ENCODE results near the gene GRK5.

GRK5 gene

GRCh38 chr10:119421891-119422681 is 214.7 kb downstream of the GRK5 start:
- no peak for DNase-seq
- TF ChIP-seq, protein P1, sequence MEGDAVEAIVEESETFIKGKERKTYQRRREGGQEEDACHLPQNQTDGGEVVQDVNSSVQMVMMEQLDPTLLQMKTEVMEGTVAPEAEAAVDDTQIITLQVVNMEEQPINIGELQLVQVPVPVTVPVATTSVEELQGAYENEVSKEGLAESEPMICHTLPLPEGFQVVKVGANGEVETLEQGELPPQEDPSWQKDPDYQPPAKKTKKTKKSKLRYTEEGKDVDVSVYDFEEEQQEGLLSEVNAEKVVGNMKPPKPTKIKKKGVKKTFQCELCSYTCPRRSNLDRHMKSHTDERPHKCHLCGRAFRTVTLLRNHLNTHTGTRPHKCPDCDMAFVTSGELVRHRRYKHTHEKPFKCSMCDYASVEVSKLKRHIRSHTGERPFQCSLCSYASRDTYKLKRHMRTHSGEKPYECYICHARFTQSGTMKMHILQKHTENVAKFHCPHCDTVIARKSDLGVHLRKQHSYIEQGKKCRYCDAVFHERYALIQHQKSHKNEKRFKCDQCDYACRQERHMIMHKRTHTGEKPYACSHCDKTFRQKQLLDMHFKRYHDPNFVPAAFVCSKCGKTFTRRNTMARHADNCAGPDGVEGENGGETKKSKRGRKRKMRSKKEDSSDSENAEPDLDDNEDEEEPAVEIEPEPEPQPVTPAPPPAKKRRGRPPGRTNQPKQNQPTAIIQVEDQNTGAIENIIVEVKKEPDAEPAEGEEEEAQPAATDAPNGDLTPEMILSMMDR (IDR thresholded peaks at IDR 0.05), result no peak
- Histone ChIP-seq H3K27ac (peak overlapping the region; percentile 20 to 28), H3K27me3 (no peaks in the 10 kb centered on the region), H3K9me3 (no peaks in the 10 kb centered on the region), H3K4me3 (no peak overlapping the region), H3K36me3 (peaks cover 22 to 37% (median 37%) of the 10 kb centered on the region in 3 donors), H3K4me1 (peaks cover 0 to 40% (median 17%) of the 10 kb centered on the region in 4 donors)
- intact Hi-C loops (cut with DNase I; ENCODE audit: low total_unique reads), result no loop called here

GRCh38 chr10:119422682-119423509 is 215.5 kb downstream of the GRK5 start:
- no peaks in the 10 kb centered on the region for H3K9me3 ChIP-seq
- DNase-seq, result no peak
- no peak overlapping the region for H3K4me3 ChIP-seq
- H3K27me3 ChIP-seq, result no peaks in the 10 kb centered on the region
- peaks cover 30 to 46% (median 46%) of the 10 kb centered on the region in 3 donors for H3K36me3 ChIP-seq
- H3K4me1 ChIP-seq, result peaks cover 0 to 40% (median 17%) of the 10 kb centered on the region in 4 donors
- no peak overlapping the region for H3K27ac ChIP-seq
- intact Hi-C loops (cut with DNase I; ENCODE audit: low total_unique reads), result no loop called here
- TF ChIP-seq, protein P1 (IDR thresholded peaks at IDR 0.05), result no peak

DNA sequence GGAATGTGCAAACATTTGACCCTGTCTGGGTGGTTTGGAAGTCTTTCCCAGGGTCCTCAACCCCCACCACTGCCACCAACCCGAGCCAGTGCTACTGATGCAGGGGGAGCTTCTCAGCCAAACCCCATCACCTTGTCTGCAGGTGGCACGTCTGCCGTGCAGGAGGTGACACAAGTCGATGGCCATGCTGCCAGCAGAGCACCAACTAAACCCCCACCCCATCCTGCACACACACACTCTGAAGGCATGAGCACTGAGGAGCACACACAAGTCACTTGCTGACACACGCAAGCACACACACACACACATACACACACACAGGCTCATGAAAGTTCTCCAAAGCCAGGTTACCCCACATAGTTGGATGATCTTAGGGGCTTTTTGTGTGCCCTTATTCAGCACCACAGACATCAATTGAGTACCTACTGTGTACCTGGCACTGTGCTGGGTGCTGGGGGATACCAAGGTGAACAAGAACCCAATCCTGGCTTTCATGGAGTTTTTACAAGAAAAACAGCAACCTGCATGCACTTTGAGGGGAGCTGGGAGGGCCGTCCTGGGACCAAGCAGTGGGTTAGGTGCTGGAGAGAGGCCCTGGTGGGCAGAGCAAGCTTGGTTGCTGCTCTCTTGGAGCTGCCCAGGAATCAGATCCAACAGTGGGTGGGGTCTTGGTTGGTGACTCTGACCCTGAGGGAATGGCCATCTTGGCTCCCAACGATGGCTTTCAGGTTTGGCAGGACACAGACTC is 216.3 kb downstream of the GRK5 start:
- H3K27ac ChIP-seq, result no peak overlapping the region
- TF ChIP-seq, protein P1 (IDR thresholded peaks at IDR 0.05), result no peak
- H3K36me3 ChIP-seq, result peaks cover 38 to 53% (median 53%) of the 10 kb centered on the region in 3 donors
- DNase-seq, result no peak
- intact Hi-C loops (cut with DNase I; ENCODE audit: low total_unique reads), result no loop called here
- H3K4me1 ChIP-seq, result peaks cover 0 to 40% (median 17%) of the 10 kb centered on the region in 4 donors
- no peaks in the 10 kb centered on the region for H3K9me3 ChIP-seq
- no peak overlapping the region for H3K4me3 ChIP-seq
- no peaks in the 10 kb centered on the region for H3K27me3 ChIP-seq

GRCh38 chr10:119424258-119424975 is 217.0 kb downstream of the GRK5 start:
- Histone ChIP-seq H3K4me3 (no peak overlapping the region), H3K36me3 (peaks cover 45 to 58% (median 56%) of the 10 kb centered on the region in 3 donors), H3K9me3 (no peaks in the 10 kb centered on the region), H3K27me3 (no peaks in the 10 kb centered on the region), H3K27ac (no peak overlapping the region), H3K4me1 (peaks cover 0 to 40% (median 17%) of the 10 kb centered on the region in 4 donors)
- DNase-seq, result no peak
- TF ChIP-seq, protein P1 (IDR thresholded peaks at IDR 0.05), result no peak
- intact Hi-C loops (cut with DNase I; ENCODE audit: low total_unique reads), result no loop called here

Measured in tibial artery (tissue), 4 donors.